Osteoblast (primary cell): ENCODE measurements around the gene ASB4. TPM values are rescaled to one million over a fixed set of nuclear protein-coding genes. Genes with fewer than 3 reads are reported as not detected.

Experiments used
- DNase-seq: peaks from one replicate; pipeline ENCODE4 v3.0.0; 2011; ENCODE audit warnings: low spot score, mixed read lengths; ENCODE audit not compliant: insufficient read length; ENCODE audit errors: missing footprints
- H2AFZ ChIP-seq: 2 replicates; pipeline ENCODE4 v1.6.0; 2011; ENCODE audit warnings: mild to moderate bottlenecking, low read length
- H3K27ac ChIP-seq: 2 replicates; pipeline ENCODE4 v1.5.1; 2011; ENCODE audit warnings: mild to moderate bottlenecking, low read depth, low read length, moderate library complexity
- H3K27me3 ChIP-seq: 2 replicates; pipeline ENCODE4 v1.6.0; 2012; ENCODE audit warnings: mild to moderate bottlenecking, control low read depth, inconsistent platforms, low read length, moderate library complexity; ENCODE audit not compliant: insufficient read depth
- H3K36me3 ChIP-seq: 2 replicates; pipeline ENCODE4 v1.5.1; 2011; ENCODE audit warnings: mild to moderate bottlenecking, low read length, control low read depth, moderate library complexity; ENCODE audit not compliant: insufficient read depth
- H3K4me1 ChIP-seq: 2 replicates; pipeline ENCODE4 v1.5.1; 2011; ENCODE audit warnings: mild to moderate bottlenecking, low read length, control low read depth, moderate library complexity; ENCODE audit not compliant: insufficient read depth
- H3K4me2 ChIP-seq: 2 replicates; pipeline ENCODE4 v1.6.0; 2011; ENCODE audit warnings: mild to moderate bottlenecking, low read length; ENCODE audit not compliant: insufficient read depth
- H3K4me3 ChIP-seq: fragments of 200-600 bp; sonication (generic); 3 replicates; pipeline ENCODE4 v1.5.1; 2012; ENCODE audit warnings: mild to moderate bottlenecking, low read length, inconsistent platforms; ENCODE audit not compliant: insufficient read depth
- H3K79me2 ChIP-seq: 2 replicates; pipeline ENCODE4 v1.6.0; 2012; ENCODE audit warnings: mild to moderate bottlenecking, low read length, control low read depth, inconsistent platforms; ENCODE audit not compliant: insufficient read depth
- H3K9me3 ChIP-seq: 2 replicates; pipeline ENCODE4 v1.5.1; 2011; ENCODE audit warnings: low read depth, low read length, control low read depth
- H4K20me1 ChIP-seq: 2 replicates; pipeline ENCODE4 v1.6.0; 2012; ENCODE audit warnings: mild to moderate bottlenecking, low read length, control low read depth; ENCODE audit not compliant: insufficient read depth
- total RNA-seq: library from RNA; depleted of rRNA; stranded (reverse); fragments of >200 nt; gene quantifications from 2 replicates; pipeline ENCODE4 v1.2.3, GENCODE V29; 2012
- TF ChIP-seq, protein P1 (sequence below): IDR thresholded peaks from 2 replicates; pipeline ENCODE4 v1.5.1; 2011; ENCODE audit warnings: mild to moderate bottlenecking, low read depth, low read length, moderate library complexity; ENCODE audit errors: extremely low read depth

Gene ASB4
- total RNA-seq, 1 donor = not detected

DNA sequence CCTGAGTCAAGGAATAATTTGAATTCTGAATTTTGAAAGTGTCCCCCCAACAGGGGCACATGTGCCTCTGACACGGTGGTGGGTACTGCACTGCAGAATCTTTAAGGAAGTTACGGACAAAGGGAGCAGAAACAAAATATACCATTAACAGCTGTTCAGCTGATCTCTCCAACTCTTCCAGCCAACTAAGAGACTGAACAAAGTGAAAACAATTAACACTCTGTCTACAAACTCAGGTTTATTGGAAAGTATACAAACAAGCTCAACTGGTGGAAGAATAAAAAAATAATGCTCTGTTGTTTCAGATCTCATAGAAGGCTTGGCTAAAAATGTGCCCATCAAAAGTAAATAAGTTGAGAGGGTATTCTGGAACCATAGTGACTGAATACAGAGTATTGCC lies 34.4 kb downstream of the ASB4 start:
- no peak for DNase-seq
- Histone ChIP-seq H3K27ac (no peak overlapping the region), H3K9me3 (no peaks in the 10 kb centered on the region), H3K36me3 (no peaks in the 10 kb centered on the region), H3K4me1 (no peaks in the 10 kb centered on the region), H3K4me2 (no peak overlapping the region), H3K27me3 (peaks cover 5% of the 10 kb centered on the region), H2AFZ (no peak overlapping the region), H3K79me2 (no peaks in the 10 kb centered on the region), H4K20me1 (no peaks in the 10 kb centered on the region), H3K4me3 (no peak overlapping the region)
- TF ChIP-seq, protein P1, sequence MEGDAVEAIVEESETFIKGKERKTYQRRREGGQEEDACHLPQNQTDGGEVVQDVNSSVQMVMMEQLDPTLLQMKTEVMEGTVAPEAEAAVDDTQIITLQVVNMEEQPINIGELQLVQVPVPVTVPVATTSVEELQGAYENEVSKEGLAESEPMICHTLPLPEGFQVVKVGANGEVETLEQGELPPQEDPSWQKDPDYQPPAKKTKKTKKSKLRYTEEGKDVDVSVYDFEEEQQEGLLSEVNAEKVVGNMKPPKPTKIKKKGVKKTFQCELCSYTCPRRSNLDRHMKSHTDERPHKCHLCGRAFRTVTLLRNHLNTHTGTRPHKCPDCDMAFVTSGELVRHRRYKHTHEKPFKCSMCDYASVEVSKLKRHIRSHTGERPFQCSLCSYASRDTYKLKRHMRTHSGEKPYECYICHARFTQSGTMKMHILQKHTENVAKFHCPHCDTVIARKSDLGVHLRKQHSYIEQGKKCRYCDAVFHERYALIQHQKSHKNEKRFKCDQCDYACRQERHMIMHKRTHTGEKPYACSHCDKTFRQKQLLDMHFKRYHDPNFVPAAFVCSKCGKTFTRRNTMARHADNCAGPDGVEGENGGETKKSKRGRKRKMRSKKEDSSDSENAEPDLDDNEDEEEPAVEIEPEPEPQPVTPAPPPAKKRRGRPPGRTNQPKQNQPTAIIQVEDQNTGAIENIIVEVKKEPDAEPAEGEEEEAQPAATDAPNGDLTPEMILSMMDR = no peak

DNA sequence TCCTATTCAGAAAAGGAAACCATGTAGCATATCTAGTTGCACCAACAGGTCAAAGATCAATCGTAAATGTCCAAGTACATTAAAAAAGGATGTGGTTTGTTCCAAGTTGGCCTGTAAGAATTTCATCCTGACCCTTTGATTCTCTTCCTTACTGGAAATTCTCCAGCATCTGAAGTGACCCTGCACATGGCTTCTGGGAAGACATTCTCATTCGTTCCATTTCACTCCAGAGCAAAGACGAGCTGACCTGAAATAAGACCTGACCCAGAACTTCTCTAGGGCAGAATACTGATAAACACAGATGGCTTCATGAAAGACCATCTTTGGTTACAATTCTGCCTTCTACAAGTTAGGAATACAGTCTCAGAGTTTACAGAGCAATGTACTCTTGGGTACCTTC lies 39.8 kb downstream of the ASB4 start:
- no peaks in the 10 kb centered on the region for H3K4me1 ChIP-seq
- DNase-seq = no peak
- no peaks in the 10 kb centered on the region for H4K20me1 ChIP-seq
- H3K79me2 ChIP-seq = no peaks in the 10 kb centered on the region
- no peak overlapping the region for H2AFZ ChIP-seq
- H3K36me3 ChIP-seq = no peaks in the 10 kb centered on the region
- no peak overlapping the region for H3K4me3 ChIP-seq
- no peak overlapping the region for H3K27ac ChIP-seq
- no peak overlapping the region for H3K4me2 ChIP-seq
- H3K27me3 ChIP-seq = peaks cover 8% of the 10 kb centered on the region
- TF ChIP-seq, protein P1 = no peak
- no peaks in the 10 kb centered on the region for H3K9me3 ChIP-seq

DNA sequence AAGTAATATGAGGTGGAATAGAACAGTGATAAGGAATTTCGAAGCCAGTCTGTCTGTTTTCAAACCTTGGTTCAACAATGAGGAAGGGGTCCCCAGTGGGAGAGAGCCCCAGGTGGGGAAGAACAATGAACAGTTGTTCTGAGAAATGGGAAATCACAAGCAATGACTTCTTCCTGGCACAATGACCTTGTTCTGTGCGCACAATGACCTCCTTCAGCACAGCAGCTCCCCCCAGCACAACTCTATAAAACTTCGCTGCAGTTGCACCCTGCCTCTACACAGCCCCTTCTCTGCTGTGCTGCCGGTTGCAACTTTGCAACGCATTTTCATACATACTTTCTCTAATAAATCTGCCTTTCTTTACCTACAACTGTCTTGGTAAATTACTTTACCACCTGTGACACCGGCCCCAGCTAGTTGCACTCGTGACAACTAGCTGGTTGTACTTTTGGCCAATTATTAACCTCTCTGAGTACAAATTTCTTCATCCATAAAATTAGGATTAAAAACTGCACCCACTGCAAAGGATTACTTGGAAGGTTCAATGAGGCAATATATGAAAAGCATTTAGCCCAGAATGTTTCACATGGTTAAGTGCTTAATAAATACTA lies 40.5 kb downstream of the ASB4 start:
- TF ChIP-seq, protein P1 = no peak
- no peak overlapping the region for H3K4me3 ChIP-seq
- H3K27me3 ChIP-seq = peaks cover 8% of the 10 kb centered on the region
- no peaks in the 10 kb centered on the region for H3K36me3 ChIP-seq
- no peak overlapping the region for H2AFZ ChIP-seq
- no peaks in the 10 kb centered on the region for H3K4me1 ChIP-seq
- H3K27ac ChIP-seq = no peak overlapping the region
- H3K4me2 ChIP-seq = no peak overlapping the region
- no peaks in the 10 kb centered on the region for H3K9me3 ChIP-seq
- no peaks in the 10 kb centered on the region for H3K79me2 ChIP-seq
- no peaks in the 10 kb centered on the region for H4K20me1 ChIP-seq
- no peak for DNase-seq

DNA sequence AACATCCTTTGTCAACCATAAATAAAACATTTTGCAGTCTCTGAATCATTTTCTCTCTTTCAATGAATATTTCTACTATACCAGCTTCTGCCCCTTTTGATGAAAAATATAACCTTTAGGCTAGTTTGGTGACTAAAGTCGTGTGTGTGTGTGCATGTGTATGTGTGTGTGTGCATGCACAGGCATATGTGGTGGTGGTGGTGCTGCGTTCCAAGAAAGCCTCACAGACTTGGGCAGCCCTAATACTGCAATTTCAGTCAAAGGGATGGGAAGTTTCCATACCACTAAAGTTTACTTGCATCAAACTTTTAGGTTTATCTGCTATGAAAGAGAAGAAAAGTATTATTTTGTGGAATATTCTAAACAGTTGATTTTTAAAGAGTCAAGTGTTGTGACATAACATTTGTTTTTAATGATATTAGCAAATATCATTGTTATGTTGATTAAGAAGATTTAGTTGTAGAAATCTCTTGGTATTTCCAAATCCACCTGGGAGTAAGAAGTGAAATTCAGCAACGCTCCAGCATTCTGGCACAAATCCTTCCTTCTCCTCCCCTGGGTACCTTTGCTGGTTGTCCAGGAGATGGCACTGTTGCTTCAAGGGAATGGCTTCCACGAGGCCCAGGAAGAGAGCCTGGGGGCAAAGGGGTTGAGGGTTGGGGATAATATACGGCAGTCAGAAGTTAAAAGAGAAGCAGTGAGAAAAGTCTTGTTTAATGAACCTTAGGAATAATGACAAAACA lies 41.5 kb downstream of the ASB4 start:
- Histone ChIP-seq H3K36me3 (no peaks in the 10 kb centered on the region), H3K4me2 (no peak overlapping the region), H3K27ac (no peak overlapping the region), H4K20me1 (no peaks in the 10 kb centered on the region), H3K9me3 (no peaks in the 10 kb centered on the region), H3K4me1 (no peaks in the 10 kb centered on the region), H2AFZ (no peak overlapping the region), H3K79me2 (no peaks in the 10 kb centered on the region), H3K4me3 (no peak overlapping the region), H3K27me3 (peaks cover 10% of the 10 kb centered on the region)
- peak; percentile 46 for DNase-seq
- TF ChIP-seq, protein P1 = peak; percentile 91
